Nephron progenitor cell (in vitro differentiated cells): Measurements from ENCODE around the gene KCNJ16.
A peak's percentile ranks its signal among the peaks of the same experiment; 100 is the strongest.

Experiments used
- DNase-seq: peaks from one replicate; pipeline ENCODE4 v3.0.0; 2021
- H3K27ac Mint-ChIP-seq: 2 replicates; pipeline ENCODE4 v1.8.0; 2021; ENCODE audit warnings: mild to moderate bottlenecking, moderate library complexity, mixed read lengths
- H3K27me3 Mint-ChIP-seq: 2 replicates; pipeline ENCODE4 v1.8.0; 2021; ENCODE audit warnings: mild to moderate bottlenecking, low read depth, mixed read lengths; ENCODE audit not compliant: poor library complexity
- H3K36me3 Mint-ChIP-seq: 2 replicates; pipeline ENCODE4 v1.8.0; 2021; ENCODE audit warnings: low read depth, mixed read lengths
- H3K4me1 Mint-ChIP-seq: 2 replicates; pipeline ENCODE4 v1.8.0; 2021; ENCODE audit warnings: mixed read lengths
- H3K4me3 Mint-ChIP-seq: 2 replicates; pipeline ENCODE4 v1.8.0; 2021; ENCODE audit warnings: mild to moderate bottlenecking, moderate library complexity, mixed read lengths
- H3K9me3 Mint-ChIP-seq: 2 replicates; pipeline ENCODE4 v1.8.0; 2021; ENCODE audit warnings: mild to moderate bottlenecking, moderate library complexity, mixed read lengths
- CTCF ChIP-seq: fragments of 200-600 bp; sonication (generic); IDR thresholded peaks from 2 replicates; pipeline ENCODE4 v1.5.0; 2021; ENCODE audit warnings: antibody characterized with exemption

The KCNJ16 gene

DNA sequence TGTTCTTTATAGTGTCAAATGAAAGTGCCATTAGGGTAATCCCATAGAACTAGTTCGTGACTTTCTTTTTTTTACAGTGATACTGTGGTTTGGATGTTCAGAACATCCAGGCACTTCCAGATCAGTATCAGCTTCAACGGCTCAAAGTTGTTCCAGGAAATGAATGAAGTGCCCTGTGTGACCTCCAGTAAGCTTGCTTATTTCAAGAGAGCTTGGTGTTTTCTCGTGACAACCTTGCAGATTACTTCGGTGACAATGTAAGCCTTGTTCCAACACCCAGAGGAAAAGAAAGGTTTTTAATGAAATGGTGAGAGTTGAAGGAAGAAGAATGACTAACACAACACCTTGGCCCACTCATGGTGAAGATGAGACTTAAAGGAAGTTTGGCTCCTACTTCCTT, 16.0 kb upstream of the KCNJ16 start:
- no peak overlapping the region for H3K4me3 Mint-ChIP-seq
- H3K9me3 Mint-ChIP-seq = no peaks in the 10 kb centered on the region
- H3K27me3 Mint-ChIP-seq = no peaks in the 10 kb centered on the region
- peak overlapping the region; percentile 15 for H3K27ac Mint-ChIP-seq
- no peak for DNase-seq
- no peaks in the 10 kb centered on the region for H3K36me3 Mint-ChIP-seq
- peaks cover 56% of the 10 kb centered on the region for H3K4me1 Mint-ChIP-seq
- TF ChIP-seq CTCF = no peak

DNA sequence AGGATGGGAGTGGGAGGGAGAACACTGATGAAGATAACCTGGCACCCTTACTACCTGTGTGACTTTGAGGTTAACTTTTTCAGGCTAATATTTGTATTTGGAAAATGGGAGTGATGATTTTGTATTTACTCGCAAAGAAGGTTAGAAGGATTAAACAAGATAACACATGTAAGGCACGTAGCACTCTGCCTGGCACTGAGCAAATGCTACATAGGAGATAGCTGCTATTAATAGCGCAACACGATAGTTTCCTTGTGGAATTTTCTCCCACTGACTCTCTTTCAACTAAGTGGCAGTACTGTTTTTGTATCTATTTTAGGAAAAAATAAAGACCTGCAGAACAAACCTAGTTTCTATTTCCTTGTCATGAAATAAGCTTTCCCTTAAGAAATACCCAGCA, 15.4 kb upstream of the KCNJ16 start:
- H3K27ac Mint-ChIP-seq = no peak overlapping the region
- no peak for DNase-seq
- no peaks in the 10 kb centered on the region for H3K27me3 Mint-ChIP-seq
- no peaks in the 10 kb centered on the region for H3K36me3 Mint-ChIP-seq
- H3K4me3 Mint-ChIP-seq = no peak overlapping the region
- no peaks in the 10 kb centered on the region for H3K9me3 Mint-ChIP-seq
- TF ChIP-seq CTCF = no peak
- H3K4me1 Mint-ChIP-seq = peaks cover 54% of the 10 kb centered on the region

DNA sequence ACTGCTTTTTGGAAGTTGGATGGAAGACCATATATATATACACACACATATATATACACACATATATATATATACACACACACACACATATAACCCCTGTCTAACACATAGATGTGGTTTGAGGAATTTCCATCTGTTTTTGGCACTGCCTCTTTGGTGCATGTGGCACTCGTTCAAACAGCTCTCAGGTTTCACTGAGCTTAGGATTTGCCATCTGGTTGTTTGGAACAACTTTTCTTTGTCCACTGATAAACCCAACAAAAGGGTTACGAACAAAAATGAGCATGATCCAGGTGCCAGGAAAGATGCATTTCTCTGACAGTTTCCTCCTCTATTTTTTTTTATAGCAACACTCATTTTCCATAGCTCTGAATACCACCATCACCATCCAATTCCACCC, 14.6 kb upstream of the KCNJ16 start:
- H3K4me1 Mint-ChIP-seq = peaks cover 54% of the 10 kb centered on the region
- no peaks in the 10 kb centered on the region for H3K27me3 Mint-ChIP-seq
- no peak overlapping the region for H3K27ac Mint-ChIP-seq
- no peaks in the 10 kb centered on the region for H3K9me3 Mint-ChIP-seq
- no peaks in the 10 kb centered on the region for H3K36me3 Mint-ChIP-seq
- DNase-seq = no peak
- no peak overlapping the region for H3K4me3 Mint-ChIP-seq
- no peak for TF ChIP-seq CTCF

DNA sequence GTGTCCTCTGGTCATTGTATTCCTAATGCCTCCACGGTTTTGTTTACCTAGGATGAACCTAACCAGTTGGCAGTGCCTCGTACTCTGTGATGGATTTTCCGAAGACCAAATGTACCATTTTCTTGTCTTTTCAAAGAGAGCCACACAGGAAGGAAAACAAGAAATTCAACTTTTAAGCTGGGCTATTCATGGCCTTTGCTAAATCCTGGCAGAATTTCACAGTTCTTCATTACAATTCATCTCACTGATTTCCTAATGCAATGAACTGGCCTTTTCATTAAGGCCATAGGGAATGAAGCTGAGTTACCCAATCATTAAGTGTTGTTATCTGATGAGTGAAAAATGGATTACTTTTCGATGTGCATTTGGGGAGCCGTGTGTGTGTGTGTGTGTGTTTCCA, 7.9 kb upstream of the KCNJ16 start:
- Mint-ChIP-seq H3K27ac (no peak overlapping the region), H3K9me3 (no peaks in the 10 kb centered on the region), H3K27me3 (no peaks in the 10 kb centered on the region), H3K4me1 (peaks cover 64% of the 10 kb centered on the region), H3K36me3 (no peaks in the 10 kb centered on the region), H3K4me3 (no peak overlapping the region)
- no peak for DNase-seq
- no peak for TF ChIP-seq CTCF

GRCh38 chr17:70070305-70071027, 4.6 kb upstream of the KCNJ16 start:
- Mint-ChIP-seq H3K36me3 (no peaks in the 10 kb centered on the region), H3K27me3 (no peaks in the 10 kb centered on the region), H3K27ac (peak overlapping the region; percentile 52), H3K4me1 (peaks cover 77% of the 10 kb centered on the region), H3K4me3 (peak overlapping the region; percentile 18), H3K9me3 (no peaks in the 10 kb centered on the region)
- DNase-seq = no peak
- TF ChIP-seq CTCF = no peak

GRCh38 chr17:70071127-70071526, 3.9 kb upstream of the KCNJ16 start:
- H3K27me3 Mint-ChIP-seq = no peaks in the 10 kb centered on the region
- DNase-seq = no peak
- peaks cover 77% of the 10 kb centered on the region for H3K4me1 Mint-ChIP-seq
- H3K4me3 Mint-ChIP-seq = no peak overlapping the region
- H3K36me3 Mint-ChIP-seq = no peaks in the 10 kb centered on the region
- no peak overlapping the region for H3K27ac Mint-ChIP-seq
- no peaks in the 10 kb centered on the region for H3K9me3 Mint-ChIP-seq
- no peak for TF ChIP-seq CTCF
